GM19238 (cell line): Measurements from ENCODE around the gene CNTRL.
A peak's percentile ranks its signal among the peaks of the same experiment; 100 is the strongest.

Experiments used
- DNase-seq: peaks from one replicate; pipeline ENCODE4 v3.0.0; 2011; ENCODE audit warnings: low spot score; ENCODE audit not compliant: insufficient read length

CNTRL gene

GRCh38 chr9:121201738-121202533 is 127.2 kb downstream of the CNTRL start, which contains the start of gene RAB14:
RAB14 (minus strand) TSS chr9:121201869; CDS start chr9:121193412, 8,457 bp downstream.
- DNase-seq, result peak; percentile 91

GRCh38 chr9:121204121-121204520 is 129.4 kb downstream of the CNTRL start:
- no peak for DNase-seq

GRCh38 chr9:121204611-121205010 is 129.9 kb downstream of the CNTRL start:
- no peak for DNase-seq

- DNase-seq, result no peak
Observed at GRCh38 chr9:121206516-121207370, 132.0 kb downstream of the CNTRL start.

GRCh38 chr9:121207371-121207940 is 132.7 kb downstream of the CNTRL start:
- no peak for DNase-seq

GRCh38 chr9:121210536-121210935 is 135.8 kb downstream of the CNTRL start:
- no peak for DNase-seq

GRCh38 chr9:121213136-121213806 is 138.5 kb downstream of the CNTRL start:
- peak; percentile 47 for DNase-seq

- DNase-seq, result no peak
Observed at GRCh38 chr9:121214005-121214404, 139.2 kb downstream of the CNTRL start.

- no peak for DNase-seq
Observed at GRCh38 chr9:121216271-121216805, 141.6 kb downstream of the CNTRL start.

- no peak for DNase-seq
Observed at GRCh38 chr9:121217609-121218292, 143.0 kb downstream of the CNTRL start.

GRCh38 chr9:121218357-121219027 is 143.7 kb downstream of the CNTRL start:
- no peak for DNase-seq

GRCh38 chr9:121219530-121219929 is 144.8 kb downstream of the CNTRL start:
- no peak for DNase-seq

GRCh38 chr9:121220996-121221663 is 146.4 kb downstream of the CNTRL start:
- no peak for DNase-seq

- no peak for DNase-seq
Observed at GRCh38 chr9:121221664-121222055, 146.9 kb downstream of the CNTRL start.

- DNase-seq, result no peak
Observed at GRCh38 chr9:121222524-121223171, 147.9 kb downstream of the CNTRL start.

- DNase-seq, result no peak
Observed at GRCh38 chr9:121225240-121225639, 150.5 kb downstream of the CNTRL start.

- no peak for DNase-seq
Observed at GRCh38 chr9:121226175-121226574, 151.4 kb downstream of the CNTRL start.
